Mucosa of rectum (tissue), 2 donors: ENCODE data around the gene ZNF296.
A peak's percentile ranks its signal among the peaks of the same experiment; 100 is the strongest.
"Not testable (repeated sequence)": the region's sequence is repeated elsewhere in the genome, so short reads cannot be mapped to it uniquely, and the experiment has no call there.

Experiments
- H3K27ac ChIP-seq, 2 donors: one replicate each; pipeline ENCODE4 v1.7.0; 2013; ENCODE audit warnings: inconsistent platforms in 2 of 2, low read depth in 2 of 2, low read length in 2 of 2
- H3K27me3 ChIP-seq, 2 donors: one replicate each; pipeline ENCODE4 v1.7.0; 2013; ENCODE audit warnings: low read length in 2 of 2; ENCODE audit not compliant: control insufficient read depth in 2 of 2, insufficient read depth in 2 of 2
- H3K36me3 ChIP-seq, 2 donors: one replicate each; pipeline ENCODE4 v1.7.0; 2013; ENCODE audit warnings: low read length in 2 of 2; ENCODE audit not compliant: control insufficient read depth in 2 of 2, insufficient read depth in 2 of 2
- H3K4me1 ChIP-seq, 2 donors: one replicate each; pipeline ENCODE4 v1.7.0; 2013; ENCODE audit warnings: low read length in 2 of 2, mild to moderate bottlenecking in 1 of 2; ENCODE audit not compliant: control insufficient read depth in 2 of 2, insufficient read depth in 2 of 2
- H3K4me3 ChIP-seq, 2 donors: one replicate each; pipeline ENCODE4 v1.7.0; 2013; ENCODE audit warnings: low read length in 2 of 2
- H3K9ac ChIP-seq, 2 donors: one replicate each; pipeline ENCODE4 v1.7.0; 2013; ENCODE audit warnings: low read length in 2 of 2, low read depth in 1 of 2, mild to moderate bottlenecking in 1 of 2
- H3K9me3 ChIP-seq, 2 donors: one replicate each; pipeline ENCODE4 v1.7.0; 2013; ENCODE audit warnings: low read length in 2 of 2; ENCODE audit not compliant: control insufficient read depth in 2 of 2
- donor health status: healthy.
- donor health status: Normal muscosa, but diverticular disease.

ZNF296 gene

DNA sequence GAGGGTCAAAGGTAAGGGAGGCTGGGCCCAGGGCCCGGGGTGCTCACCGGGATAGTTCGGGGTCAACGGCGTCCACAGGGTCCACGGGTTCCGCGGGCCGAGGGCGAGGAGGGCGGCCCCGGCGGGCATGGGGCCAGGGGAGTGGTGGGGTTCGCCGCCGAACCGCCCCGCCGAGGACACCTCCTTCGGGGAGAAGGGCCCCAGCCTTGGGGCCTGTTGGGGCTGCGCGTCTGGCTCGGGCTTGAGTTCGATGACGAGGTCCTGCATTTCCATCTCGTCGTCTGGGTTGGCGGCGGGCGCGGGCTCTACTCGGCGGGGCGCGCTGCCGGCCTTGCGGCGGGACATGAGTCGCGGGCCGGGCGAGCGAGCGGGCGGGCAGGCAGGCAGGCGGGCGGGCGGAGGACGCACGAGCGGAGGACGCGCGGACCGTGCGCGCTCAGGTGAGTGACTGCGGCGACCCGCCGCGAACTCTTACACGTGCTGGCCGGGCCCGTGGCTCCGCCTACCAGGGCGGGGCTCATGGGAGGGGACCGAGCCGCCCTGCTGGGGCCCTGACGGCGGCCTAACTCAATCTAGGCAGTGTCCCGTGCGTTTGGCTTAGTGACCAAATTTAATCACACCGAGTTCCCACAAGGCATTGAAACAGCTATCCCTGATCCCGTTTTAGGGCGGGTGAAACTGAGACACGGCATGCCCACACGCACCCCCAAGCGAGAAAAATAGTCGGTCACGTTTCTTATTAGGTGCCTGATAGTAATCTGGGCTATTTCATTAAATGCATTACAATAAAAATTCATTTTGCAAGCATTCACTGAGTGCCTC is at the start of gene ZNF296:
Gene ZNF296, minus strand, starts transcription at position 450 of the 822 bp plus-strand sequence. Its CDS starts 105 bp downstream, at position 345.
- Histone ChIP-seq H3K36me3 (peaks cover 10 to 12% of the 10 kb centered on the region in 2 donors), H3K4me1 (peaks cover 36 to 39% of the 10 kb centered on the region in 2 donors), H3K27ac (peak within 1 kb of the TSS; percentile 94 to 95), H3K4me3 (peak within 1 kb of the TSS; percentile 77 to 87), H3K9ac (peak within 1 kb of the TSS; percentile 79 to 83), H3K9me3 (no peaks in the 10 kb centered on the region), H3K27me3 (no peaks in the 10 kb centered on the region)

DNA sequence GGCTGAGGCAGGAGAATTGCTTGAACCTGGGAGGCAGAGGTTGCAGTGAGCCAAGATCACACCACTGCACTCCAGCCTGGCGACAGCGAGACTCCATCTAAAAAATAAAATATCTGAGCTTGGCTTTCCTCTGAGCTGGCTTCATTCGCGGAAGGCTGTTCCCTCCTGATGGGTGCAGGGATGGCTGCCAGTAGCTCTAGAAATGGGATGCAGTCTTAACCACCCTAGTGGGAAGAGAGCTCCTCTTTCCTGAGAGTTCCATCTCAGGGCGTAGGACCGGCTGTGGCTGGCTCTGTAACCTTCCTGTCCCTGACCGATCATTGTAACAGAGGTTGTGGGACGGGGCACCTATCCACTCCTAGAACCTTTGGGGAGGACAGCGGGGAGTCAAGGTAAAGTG is 49.1 kb upstream of the ZNF296 start:
- H3K9me3 ChIP-seq = no peaks in the 10 kb centered on the region
- H3K9ac ChIP-seq = no peak overlapping the region
- H3K4me3 ChIP-seq = no peak overlapping the region
- no peaks in the 10 kb centered on the region for H3K27me3 ChIP-seq
- peaks cover 0 to 3% of the 10 kb centered on the region in 2 donors for H3K36me3 ChIP-seq
- peaks cover 14 to 19% of the 10 kb centered on the region in 2 donors for H3K4me1 ChIP-seq
- no peak overlapping the region for H3K27ac ChIP-seq

DNA sequence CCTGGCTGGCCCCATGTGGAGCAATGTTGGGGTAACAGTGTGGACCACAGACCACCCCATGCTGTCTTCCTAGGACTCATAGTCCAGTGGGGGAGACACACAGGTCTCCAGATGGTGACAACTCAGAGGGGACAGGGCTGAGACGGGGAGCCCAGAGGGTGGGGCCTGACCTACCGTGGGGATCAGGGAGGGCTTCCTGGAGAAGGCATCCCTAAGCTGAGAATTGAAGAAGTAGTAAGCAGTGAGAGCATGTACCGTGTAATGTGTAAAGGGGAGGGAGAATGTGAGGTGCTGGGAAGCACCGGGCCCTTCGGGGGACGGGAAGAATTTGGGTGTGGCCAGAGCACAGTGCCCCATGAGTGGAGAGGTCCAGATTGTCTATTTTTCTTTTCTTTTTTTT is 47.7 kb upstream of the ZNF296 start:
- peaks cover 0 to 3% of the 10 kb centered on the region in 2 donors for H3K36me3 ChIP-seq
- H3K9me3 ChIP-seq = no peaks in the 10 kb centered on the region
- no peak overlapping the region for H3K4me3 ChIP-seq
- H3K4me1 ChIP-seq = peaks cover 21 to 27% of the 10 kb centered on the region in 2 donors
- H3K27ac ChIP-seq = no peak overlapping the region
- H3K9ac ChIP-seq = no peak overlapping the region
- H3K27me3 ChIP-seq = no peaks in the 10 kb centered on the region

DNA sequence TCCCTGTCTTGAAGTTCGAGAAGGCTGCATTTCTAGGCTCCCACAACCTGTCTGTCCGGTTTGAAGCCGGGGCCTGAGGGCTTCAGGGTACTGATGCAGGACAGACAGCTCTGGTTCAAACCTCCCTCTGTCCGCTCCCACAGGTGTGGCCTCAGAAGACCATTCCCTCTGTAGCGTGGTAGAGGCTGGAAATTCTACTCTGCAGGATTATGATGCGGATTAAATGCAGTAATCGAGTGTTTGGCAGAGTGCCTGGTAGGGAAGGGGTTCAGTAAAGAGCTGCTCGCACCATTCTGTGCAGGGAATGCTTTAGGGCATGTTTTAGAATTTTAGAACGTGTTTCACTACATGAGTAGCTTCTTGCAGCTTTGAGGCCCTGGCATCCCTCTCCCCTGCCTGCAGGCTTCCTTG is 47.2 kb upstream of the ZNF296 start:
- Histone ChIP-seq H3K27me3 (no peaks in the 10 kb centered on the region), H3K4me3 (no peak overlapping the region), H3K36me3 (peaks cover 0 to 3% of the 10 kb centered on the region in 2 donors), H3K9ac (no peak overlapping the region), H3K4me1 (peaks cover 25 to 31% of the 10 kb centered on the region in 2 donors), H3K9me3 (no peaks in the 10 kb centered on the region), H3K27ac (no peak overlapping the region)

- H3K4me3 ChIP-seq = no peak overlapping the region
- no peak overlapping the region for H3K27ac ChIP-seq
- H3K27me3 ChIP-seq = no peaks in the 10 kb centered on the region
- peaks cover 0 to 3% of the 10 kb centered on the region in 2 donors for H3K36me3 ChIP-seq
- H3K9ac ChIP-seq = no peak overlapping the region
- no peaks in the 10 kb centered on the region for H3K9me3 ChIP-seq
- H3K4me1 ChIP-seq = peaks cover 31 to 37% of the 10 kb centered on the region in 2 donors
These were observed 46.6 kb upstream of the ZNF296 start for GRCh38 chr19:45122832-45123231.

DNA sequence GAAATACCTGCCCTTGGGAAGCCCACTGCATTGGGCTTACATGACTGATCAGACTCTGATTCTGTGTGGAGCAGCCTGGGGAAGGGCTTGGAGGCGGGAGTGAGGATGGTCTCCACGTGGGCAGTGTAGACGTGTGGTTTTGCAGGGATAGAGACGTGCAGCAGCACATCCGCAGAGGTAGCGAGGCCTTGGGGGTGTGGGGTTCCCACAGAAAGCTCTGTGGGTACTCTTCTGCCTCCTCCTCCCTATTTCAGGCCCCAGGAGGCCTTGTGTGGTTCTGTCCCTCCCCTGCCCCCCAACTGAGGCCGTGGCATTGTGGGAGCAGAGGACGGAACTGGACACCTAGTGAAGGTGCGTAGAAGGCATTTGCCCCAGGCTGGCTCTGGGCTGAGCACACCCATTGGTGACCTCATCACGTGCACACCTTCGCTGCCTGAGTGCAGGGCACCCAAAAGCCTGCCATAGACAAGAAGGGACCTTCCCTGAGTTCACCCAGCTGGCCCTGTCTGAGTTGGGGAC is 45.6 kb upstream of the ZNF296 start:
- Histone ChIP-seq H3K4me1 (peaks cover 38 to 46% of the 10 kb centered on the region in 2 donors), H3K36me3 (peaks cover 0 to 2% of the 10 kb centered on the region in 2 donors), H3K9me3 (no peaks in the 10 kb centered on the region), H3K27me3 (no peaks in the 10 kb centered on the region), H3K4me3 (no peak overlapping the region), H3K9ac (no peak overlapping the region), H3K27ac (no peak overlapping the region)

GRCh38 chr19:45119582-45119981 is 43.3 kb upstream of the ZNF296 start:
- H3K9ac ChIP-seq = no peak overlapping the region
- H3K4me3 ChIP-seq = no peak overlapping the region
- H3K9me3 ChIP-seq = no peaks in the 10 kb centered on the region
- peak overlapping the region in 1 of 2 donors; percentile 54 for H3K27ac ChIP-seq
- peaks cover 37 to 48% of the 10 kb centered on the region in 2 donors for H3K4me1 ChIP-seq
- no peaks in the 10 kb centered on the region for H3K36me3 ChIP-seq
- no peaks in the 10 kb centered on the region for H3K27me3 ChIP-seq

DNA sequence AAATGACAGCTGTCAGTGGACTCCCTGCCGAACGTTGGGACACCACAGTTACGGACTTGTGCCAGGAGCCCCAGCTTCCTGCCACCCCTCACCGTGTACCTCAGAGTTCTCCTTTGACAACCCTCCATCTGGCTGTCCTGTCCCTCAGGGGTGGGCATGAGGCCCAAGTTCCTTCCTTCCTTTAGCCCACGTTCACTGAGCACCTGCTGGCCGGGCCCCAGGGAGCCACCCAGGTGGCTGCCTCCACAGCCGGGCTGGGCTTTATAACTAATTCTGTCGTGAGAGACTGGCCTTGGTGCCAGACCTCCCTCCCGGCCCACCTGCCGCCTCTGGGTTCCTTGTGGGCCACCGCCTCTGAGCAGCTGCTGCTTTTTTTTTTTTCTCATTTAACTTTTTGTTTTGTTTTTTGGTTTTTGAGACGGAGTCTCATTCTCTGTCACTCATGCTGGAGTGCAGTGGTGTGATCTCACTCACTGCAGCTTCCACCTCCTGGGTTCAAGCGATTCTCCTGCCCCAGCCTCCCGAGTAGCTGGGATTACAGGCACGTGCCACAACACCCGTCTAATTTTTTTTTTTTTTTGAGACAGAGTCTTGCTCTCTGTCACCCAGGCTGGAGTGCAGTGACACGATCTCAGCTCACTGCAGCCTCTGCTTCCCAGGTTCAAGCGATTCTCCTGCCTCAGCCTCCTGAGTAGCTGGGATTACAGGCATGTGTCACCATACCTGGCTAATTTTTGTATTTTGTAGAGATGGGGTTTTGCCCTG is 42.5 kb upstream of the ZNF296 start:
- peak overlapping the region; percentile 54 to 60 for H3K27ac ChIP-seq
- peak overlapping the region; percentile 15 to 17 for H3K9ac ChIP-seq
- H3K27me3 ChIP-seq = not testable (repeated sequence)

DNA sequence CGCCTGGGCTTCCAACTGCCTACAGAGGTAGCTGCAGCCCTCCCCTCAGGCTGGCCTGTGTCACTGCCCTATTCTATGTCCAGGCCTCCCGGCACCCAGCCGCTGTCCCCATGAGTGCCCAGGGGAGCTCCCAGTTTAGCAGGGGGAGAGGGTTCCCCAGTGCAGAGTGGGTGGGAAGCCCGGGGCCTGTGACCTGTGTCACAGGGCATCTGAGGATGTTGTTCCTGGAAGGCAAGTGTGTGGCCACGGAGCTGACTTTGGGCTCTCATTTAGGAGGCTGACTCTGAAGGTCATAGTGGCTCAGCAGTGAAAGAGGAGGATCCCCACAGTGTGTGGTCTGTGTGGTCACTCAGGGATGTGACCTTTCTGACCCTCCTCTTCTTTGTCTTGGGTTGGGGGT is 41.8 kb upstream of the ZNF296 start:
- Histone ChIP-seq H3K36me3 (no peaks in the 10 kb centered on the region), H3K4me1 (peaks cover 50 to 61% of the 10 kb centered on the region in 2 donors), H3K9ac (peak overlapping the region; percentile 15 to 17)

More for the DNA sequence above, 42.5 kb upstream of the ZNF296 start:
- H3K36me3 ChIP-seq, H3K9me3 ChIP-seq: not testable (repeated sequence)
- Histone ChIP-seq H3K4me1 (peaks cover 45 to 55% of the 10 kb centered on the region in 2 donors), H3K4me3 (peak overlapping the region in 1 of 2 donors; percentile 8)

GRCh38 chr19:45117671-45118070 is 41.4 kb upstream of the ZNF296 start:
- Histone ChIP-seq H3K9ac (no peak overlapping the region), H3K27ac (peak overlapping the region; percentile 26 to 54), H3K36me3 (no peaks in the 10 kb centered on the region), H3K4me3 (no peak overlapping the region), H3K27me3 (no peaks in the 10 kb centered on the region), H3K9me3 (no peaks in the 10 kb centered on the region), H3K4me1 (peaks cover 55 to 64% of the 10 kb centered on the region in 2 donors)

More for the DNA sequence above, 41.8 kb upstream of the ZNF296 start:
- Histone ChIP-seq H3K9me3 (no peaks in the 10 kb centered on the region), H3K27ac (peak overlapping the region; percentile 54 to 60), H3K27me3 (no peaks in the 10 kb centered on the region), H3K4me3 (no peak overlapping the region)
